Esophagus muscularis mucosa (tissue), 4 donors: ENCODE results near the gene JPH2. TPM values are rescaled to one million over a fixed set of nuclear protein-coding genes. Genes with fewer than 3 reads are reported as not detected.

Source experiments
- DNase-seq: peaks from one replicate; pipeline ENCODE4 v3.0.0-alpha.2; 2017; ENCODE audit errors: extremely low spot score
- H3K27ac ChIP-seq, 4 donors: fragments of 200-600 bp; sonication (generic); replicated peaks in 1 of 4; 1 replicate in 3 of 4; 2 replicates in 1 of 4; pipeline ENCODE4 v1.5.1; 2016 to 2019; ENCODE audit warnings: mild to moderate bottlenecking in 1 of 4
- H3K27me3 ChIP-seq, 4 donors: fragments of 200-600 bp; sonication (generic); one replicate each; pipeline versions ENCODE4 v1.5.1 to v1.6.0; 2016 to 2019
- H3K36me3 ChIP-seq, 4 donors: fragments of 200-600 bp; sonication (generic); one replicate each; pipeline ENCODE4 v1.5.1; 2016 to 2019
- H3K4me1 ChIP-seq, 4 donors: fragments of 200-600 bp; sonication (generic); one replicate each; pipeline ENCODE4 v1.5.1; 2016 to 2019
- H3K4me3 ChIP-seq, 4 donors: fragments of 200-600 bp; sonication (generic); 1 replicate in 2 of 4; 2 replicates in 2 of 4; pipeline ENCODE4 v1.5.1; 2016 to 2019; ENCODE audit warnings: mild to moderate bottlenecking in 4 of 4, moderate library complexity in 1 of 4
- H3K9me3 ChIP-seq, 4 donors: fragments of 200-600 bp; sonication (generic); 1 replicate in 3 of 4; 2 replicates in 1 of 4; pipeline ENCODE4 v1.5.1; 2016 to 2019
- CTCF ChIP-seq, 3 experiments: fragments of 200-600 bp in 2 of 3; fragments of 450-650 bp in 1 of 3; sonication (generic) in 2 of 3; IDR thresholded peaks; one replicate each; pipeline ENCODE4 v1.5.1; 2017 to 2019; ENCODE audit warnings: antibody characterized with exemption in 3 of 3, mild to moderate bottlenecking in 2 of 3, moderate library complexity in 1 of 3
- EP300 ChIP-seq: sonication (generic); formaldehyde crosslinking; IDR thresholded peaks from one replicate; pipeline ENCODE4 v1.6.1; 2017; ENCODE audit warnings: antibody characterized with exemption
- POLR2A ChIP-seq: fragments of 450-650 bp; IDR thresholded peaks from one replicate; pipeline ENCODE4 v1.6.1; 2017; ENCODE audit warnings: antibody characterized with exemption, moderate library complexity, mild to moderate bottlenecking, low read depth
- POLR2AphosphoS5 ChIP-seq, 2 donors: sonication (generic); formaldehyde crosslinking; IDR thresholded peaks; one replicate each; pipeline ENCODE4 v1.6.1; 2017; ENCODE audit warnings: antibody characterized with exemption in 2 of 2
- WGBS: methylation state at CpG from one replicate; pipeline ENCODE4 v1.1.5; 2018; 5-methylcytosine and 5-hydroxymethylcytosine counted together
- intact Hi-C: fragments of 100-400 bp; cut with DNase I; formaldehyde crosslinking; loops from one replicate; pipeline ENCODE4 v1.15.1; 2023
- total RNA-seq, 4 donors: library from RNA; depleted of rRNA; stranded (reverse); fragments of >200 nt; gene quantifications; one replicate each; pipeline versions ENCODE4 v1.1.0 to v1.2.1, GENCODE V29; 2016

Gene JPH2
- total RNA-seq, 4 donors from 2014 or later, result 187 to 441 (median 295) TPM

- DNase-seq, result no peak
- WGBS, result 66% methylated on average over 4 of the region's 4 CpGs
- Histone ChIP-seq H3K27me3 (no peaks in the 10 kb centered on the region), H3K9me3 (no peaks in the 10 kb centered on the region), H3K4me3 (no peak overlapping the region), H3K36me3 (no peaks in the 10 kb centered on the region), H3K27ac (no peak overlapping the region), H3K4me1 (peaks cover 0 to 46% (median 26%) of the 10 kb centered on the region in 4 donors)
- intact Hi-C loops, result no loop called here
- TF ChIP-seq EP300 (no peak), CTCF (IDR thresholded peaks at IDR 0.05) (no peak), POLR2AphosphoS5 (IDR thresholded peaks at IDR 0.05) (no peak), POLR2A (no peak)
These were observed 96.0 kb downstream of the JPH2 start for GRCh38 chr20:44091026-44091425.

- intact Hi-C loops, result no loop called here
- Histone ChIP-seq H3K4me1 (peaks cover 0 to 46% (median 26%) of the 10 kb centered on the region in 4 donors), H3K27me3 (no peaks in the 10 kb centered on the region), H3K36me3 (no peaks in the 10 kb centered on the region), H3K9me3 (no peaks in the 10 kb centered on the region), H3K4me3 (no peak overlapping the region), H3K27ac (no peak overlapping the region)
- DNase-seq, result no peak
- no peak for TF ChIP-seq EP300
- TF ChIP-seq POLR2A, result no peak
- no peak for TF ChIP-seq POLR2AphosphoS5 (IDR thresholded peaks at IDR 0.05)
- no peak for TF ChIP-seq CTCF (IDR thresholded peaks at IDR 0.05)
- WGBS, result 69% methylated on average over 7 of the region's 7 CpGs
These were observed 96.9 kb downstream of the JPH2 start for GRCh38 chr20:44089987-44090674.

GRCh38 chr20:44087857-44088120, 99.2 kb downstream of the JPH2 start:
- intact Hi-C loops, result no loop called here
- H3K27ac ChIP-seq, result peak overlapping the region in 3 of 4 donors; percentile 36 to 64 (median 43)
- no peak for TF ChIP-seq EP300

GRCh38 chr20:44087051-44087856, 99.7 kb downstream of the JPH2 start:
- H3K4me3 ChIP-seq, result no peak overlapping the region
- H3K36me3 ChIP-seq, result no peaks in the 10 kb centered on the region
- TF ChIP-seq CTCF (IDR thresholded peaks at IDR 0.05) (no peak), EP300 (no peak), POLR2A (no peak), POLR2AphosphoS5 (IDR thresholded peaks at IDR 0.05) (no peak)
- peaks cover 0 to 51% (median 31%) of the 10 kb centered on the region in 4 donors for H3K4me1 ChIP-seq
- no peaks in the 10 kb centered on the region for H3K9me3 ChIP-seq
- no peaks in the 10 kb centered on the region for H3K27me3 ChIP-seq
- WGBS, result 68% methylated on average over 15 of the region's 15 CpGs
- no peak for DNase-seq
- intact Hi-C loops, result no loop called here
- peak overlapping the region in 3 of 4 donors; percentile 36 to 64 (median 43) for H3K27ac ChIP-seq

More at GRCh38 chr20:44087857-44088120, 99.2 kb downstream of the JPH2 start:
- no peak for DNase-seq
- no peak overlapping the region for H3K4me3 ChIP-seq
- no peaks in the 10 kb centered on the region for H3K27me3 ChIP-seq
- no peaks in the 10 kb centered on the region for H3K36me3 ChIP-seq
- H3K9me3 ChIP-seq, result no peaks in the 10 kb centered on the region
- H3K4me1 ChIP-seq, result peaks cover 0 to 51% (median 33%) of the 10 kb centered on the region in 4 donors
- 76% methylated on average over 4 of the region's 4 CpGs for WGBS

GRCh38 chr20:44085616-44086434, 101.2 kb downstream of the JPH2 start:
- no peak for DNase-seq
- intact Hi-C loops, result no loop called here
- Histone ChIP-seq H3K9me3 (no peaks in the 10 kb centered on the region), H3K4me3 (no peak overlapping the region), H3K4me1 (peaks cover 0 to 50% (median 32%) of the 10 kb centered on the region in 4 donors), H3K27me3 (no peaks in the 10 kb centered on the region), H3K36me3 (no peaks in the 10 kb centered on the region), H3K27ac (no peak overlapping the region)
- WGBS, result 80% methylated on average over 13 of the region's 17 CpGs
- TF ChIP-seq EP300, result no peak
- TF ChIP-seq POLR2AphosphoS5 (IDR thresholded peaks at IDR 0.05), result no peak
- TF ChIP-seq CTCF (IDR thresholded peaks at IDR 0.05), result no peak
- no peak for TF ChIP-seq POLR2A
